Measurements from ENCODE around the gene FILIP1L.

FILIP1L gene

GRCh38 chr3:99957151-99957796, 157.0 kb downstream of the FILIP1L start:
- DNase-seq (ENCODE audit: low read depth, low spot score), result no peak
- no peak overlapping the region for H3K4me3 ChIP-seq (ENCODE audit: low read depth, low read length)
- in situ Hi-C loops (cut with HindIII; ENCODE audit: low sequenced_read_pairs), result no loop called here
- no peak for TF ChIP-seq CTCF (IDR thresholded peaks at IDR 0.05; ENCODE audit: low read depth, low read length)

- in situ Hi-C loops (cut with HindIII; ENCODE audit: low sequenced_read_pairs), result no loop called here
Measured at GRCh38 chr3:99955773-99956562, 158.3 kb downstream of the FILIP1L start.

GRCh38 chr3:99954914-99955644, 159.2 kb downstream of the FILIP1L start:
- no peak overlapping the region for H3K4me3 ChIP-seq (ENCODE audit: low read depth, low read length)
- in situ Hi-C loops (cut with HindIII; ENCODE audit: low sequenced_read_pairs), result no loop called here
- no peak for TF ChIP-seq CTCF (IDR thresholded peaks at IDR 0.05; ENCODE audit: low read depth, low read length)
- DNase-seq (ENCODE audit: low read depth, low spot score), result no peak

More at GRCh38 chr3:99955773-99956562, 158.3 kb downstream of the FILIP1L start:
- TF ChIP-seq CTCF (IDR thresholded peaks at IDR 0.05; ENCODE audit: low read depth, low read length), result no peak
- H3K4me3 ChIP-seq (ENCODE audit: low read depth, low read length), result no peak overlapping the region
- DNase-seq (ENCODE audit: low read depth, low spot score), result no peak

- in situ Hi-C loops (cut with HindIII; ENCODE audit: low sequenced_read_pairs), result no loop called here
- DNase-seq (ENCODE audit: low read depth, low spot score), result no peak
- H3K4me3 ChIP-seq (ENCODE audit: low read depth, low read length), result no peak overlapping the region
- no peak for TF ChIP-seq CTCF (IDR thresholded peaks at IDR 0.05; ENCODE audit: low read depth, low read length)
Measured at GRCh38 chr3:99953596-99953995, 160.7 kb downstream of the FILIP1L start.

GRCh38 chr3:99952306-99952705, 162.0 kb downstream of the FILIP1L start:
- no peak for TF ChIP-seq CTCF (IDR thresholded peaks at IDR 0.05; ENCODE audit: low read depth, low read length)
- in situ Hi-C loops (cut with HindIII; ENCODE audit: low sequenced_read_pairs), result no loop called here
- DNase-seq (ENCODE audit: low read depth, low spot score), result peak; percentile 78
- H3K4me3 ChIP-seq (ENCODE audit: low read depth, low read length), result no peak overlapping the region

GRCh38 chr3:99951701-99952100, 162.6 kb downstream of the FILIP1L start:
- no peak for TF ChIP-seq CTCF (IDR thresholded peaks at IDR 0.05; ENCODE audit: low read depth, low read length)
- in situ Hi-C loops (cut with HindIII; ENCODE audit: low sequenced_read_pairs), result no loop called here
- H3K4me3 ChIP-seq (ENCODE audit: low read depth, low read length), result no peak overlapping the region
- no peak for DNase-seq (ENCODE audit: low read depth, low spot score)
